ENCODE results near the gene FTSJ3. TPM values are rescaled to one million over a fixed set of nuclear protein-coding genes. Genes with fewer than 3 reads are reported as not detected.
A peak's percentile ranks its signal among the peaks of the same experiment; 100 is the strongest.

The FTSJ3 gene
- total and polyA plus RNA-seq, 2 of the 13 experiments (the other 11 are each of a cell fraction or from before 2014, with no cell fraction given) = 26.0 to 64.2 TPM

DNA sequence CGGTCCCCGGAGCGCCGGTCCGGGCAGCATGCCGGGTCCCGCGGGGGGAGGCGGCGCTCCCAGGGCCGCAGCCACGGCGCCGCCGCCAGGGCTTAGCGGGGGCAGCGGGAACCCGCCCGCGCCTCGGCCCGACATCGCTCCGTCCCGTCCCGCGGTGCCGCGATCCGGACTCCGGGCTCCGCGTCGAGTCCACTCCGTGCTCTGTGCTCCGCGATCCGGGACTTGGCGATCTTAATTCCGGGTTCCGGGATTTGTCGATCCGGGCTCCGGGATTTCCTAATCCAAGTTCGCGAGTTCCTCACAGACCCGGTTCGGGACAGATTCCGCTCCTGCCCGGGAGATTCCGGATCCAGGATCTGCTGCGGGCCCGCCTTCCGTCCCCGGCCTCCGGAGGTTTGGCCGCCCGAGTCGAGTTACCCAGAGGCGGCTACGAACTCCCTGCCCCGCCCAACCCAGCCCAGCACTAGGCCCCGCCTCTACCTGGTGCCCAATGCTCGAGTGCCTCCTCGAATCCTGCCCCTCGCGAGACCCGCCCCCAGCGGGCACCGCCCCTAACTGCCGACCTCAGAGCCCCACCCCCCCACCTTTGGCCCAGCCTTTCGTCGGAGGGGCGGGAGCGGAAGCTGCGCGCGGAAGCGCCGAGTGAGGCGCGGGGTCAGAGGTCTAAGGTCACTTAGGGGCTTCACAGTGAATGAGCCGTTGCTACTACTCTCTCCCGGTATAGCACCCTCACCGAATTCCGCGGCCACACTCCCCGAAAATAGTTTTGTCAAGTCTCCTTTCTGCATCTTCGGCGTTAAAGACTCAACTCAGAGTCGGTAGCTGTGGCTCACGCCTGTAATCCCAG, 15.3 kb upstream of the FTSJ3 start, which contains the start of gene SMARCD2 (continued):
- no peak for TF ChIP-seq ZNF484 (CRISPR knock-in tag; IDR thresholded peaks at IDR 0.05; ENCODE audit: borderline replicate concordance, low read depth)
- peak; percentile 89 for TF ChIP-seq ZNF317 (CRISPR knock-in tag; IDR thresholded peaks at IDR 0.05)
- TF ChIP-seq NPAS2 (CRISPR knock-in tag; IDR thresholded peaks at IDR 0.05; ENCODE audit: borderline replicate concordance) = no peak
- TF ChIP-seq, protein P1, sequence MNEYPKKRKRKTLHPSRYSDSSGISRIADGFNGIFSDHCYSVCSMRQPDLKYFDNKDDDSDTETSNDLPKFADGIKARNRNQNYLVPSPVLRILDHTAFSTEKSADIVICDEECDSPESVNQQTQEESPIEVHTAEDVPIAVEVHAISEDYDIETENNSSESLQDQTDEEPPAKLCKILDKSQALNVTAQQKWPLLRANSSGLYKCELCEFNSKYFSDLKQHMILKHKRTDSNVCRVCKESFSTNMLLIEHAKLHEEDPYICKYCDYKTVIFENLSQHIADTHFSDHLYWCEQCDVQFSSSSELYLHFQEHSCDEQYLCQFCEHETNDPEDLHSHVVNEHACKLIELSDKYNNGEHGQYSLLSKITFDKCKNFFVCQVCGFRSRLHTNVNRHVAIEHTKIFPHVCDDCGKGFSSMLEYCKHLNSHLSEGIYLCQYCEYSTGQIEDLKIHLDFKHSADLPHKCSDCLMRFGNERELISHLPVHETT (CRISPR knock-in tag; conservative IDR thresholded peaks at IDR 0.05) = peak; percentile 99
- TF ChIP-seq ZNF792 (CRISPR knock-in tag; IDR thresholded peaks at IDR 0.05) = peak; percentile 86
- TF ChIP-seq SIX1 (CRISPR knock-in tag; IDR thresholded peaks at IDR 0.05; ENCODE audit: borderline replicate concordance) = peak; percentile 86
- peak; percentile 90 for TF ChIP-seq ZNF761 (CRISPR knock-in tag; conservative IDR thresholded peaks at IDR 0.05)
- TF ChIP-seq ZNF605 (CRISPR knock-in tag; IDR thresholded peaks at IDR 0.05) = peak; percentile 67
- TF ChIP-seq HNRNPUL1 (IDR thresholded peaks at IDR 0.05; ENCODE audit: low read depth, low read length) = no peak; the same call in 1 of the 2 replicates
- TF ChIP-seq SPEN (CRISPR knock-in tag; IDR thresholded peaks at IDR 0.05; ENCODE audit: low read depth) = peak; percentile 84
- TF ChIP-seq ZNF558 (CRISPR knock-in tag; IDR thresholded peaks at IDR 0.05; ENCODE audit: borderline replicate concordance) = peak; percentile 93; the same call in 1 of the 2 replicates
- TF ChIP-seq, protein P2, sequence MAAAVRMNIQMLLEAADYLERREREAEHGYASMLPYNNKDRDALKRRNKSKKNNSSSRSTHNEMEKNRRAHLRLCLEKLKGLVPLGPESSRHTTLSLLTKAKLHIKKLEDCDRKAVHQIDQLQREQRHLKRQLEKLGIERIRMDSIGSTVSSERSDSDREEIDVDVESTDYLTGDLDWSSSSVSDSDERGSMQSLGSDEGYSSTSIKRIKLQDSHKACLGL (CRISPR knock-in tag; IDR thresholded peaks at IDR 0.05) = peak; percentile 67
- peak; percentile 78 for TF ChIP-seq TBL1XR1 (IDR thresholded peaks at IDR 0.05; ENCODE audit: borderline replicate concordance, low read length, partially characterized antibody)
- TF ChIP-seq ZNF10 (CRISPR knock-in tag; IDR thresholded peaks at IDR 0.05; ENCODE audit: borderline replicate concordance, low read depth) = no peak
- TF ChIP-seq ZNF253 (CRISPR knock-in tag; IDR thresholded peaks at IDR 0.05; ENCODE audit: borderline replicate concordance) = no peak
- peak; percentile 62; the same call in 1 of the 2 replicates for TF ChIP-seq ZNF263 (CRISPR knock-in tag; IDR thresholded peaks at IDR 0.05)
- TF ChIP-seq, protein P3, sequence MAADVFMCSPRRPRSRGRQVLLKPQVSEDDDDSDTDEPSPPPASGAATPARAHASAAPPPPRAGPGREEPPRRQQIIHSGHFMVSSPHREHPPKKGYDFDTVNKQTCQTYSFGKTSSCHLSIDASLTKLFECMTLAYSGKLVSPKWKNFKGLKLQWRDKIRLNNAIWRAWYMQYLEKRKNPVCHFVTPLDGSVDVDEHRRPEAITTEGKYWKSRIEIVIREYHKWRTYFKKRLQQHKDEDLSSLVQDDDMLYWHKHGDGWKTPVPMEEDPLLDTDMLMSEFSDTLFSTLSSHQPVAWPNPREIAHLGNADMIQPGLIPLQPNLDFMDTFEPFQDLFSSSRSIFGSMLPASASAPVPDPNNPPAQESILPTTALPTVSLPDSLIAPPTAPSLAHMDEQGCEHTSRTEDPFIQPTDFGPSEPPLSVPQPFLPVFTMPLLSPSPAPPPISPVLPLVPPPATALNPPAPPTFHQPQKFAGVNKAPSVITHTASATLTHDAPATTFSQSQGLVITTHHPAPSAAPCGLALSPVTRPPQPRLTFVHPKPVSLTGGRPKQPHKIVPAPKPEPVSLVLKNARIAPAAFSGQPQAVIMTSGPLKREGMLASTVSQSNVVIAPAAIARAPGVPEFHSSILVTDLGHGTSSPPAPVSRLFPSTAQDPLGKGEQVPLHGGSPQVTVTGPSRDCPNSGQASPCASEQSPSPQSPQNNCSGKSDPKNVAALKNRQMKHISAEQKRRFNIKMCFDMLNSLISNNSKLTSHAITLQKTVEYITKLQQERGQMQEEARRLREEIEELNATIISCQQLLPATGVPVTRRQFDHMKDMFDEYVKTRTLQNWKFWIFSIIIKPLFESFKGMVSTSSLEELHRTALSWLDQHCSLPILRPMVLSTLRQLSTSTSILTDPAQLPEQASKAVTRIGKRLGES (CRISPR knock-in tag; IDR thresholded peaks at IDR 0.05; ENCODE audit: borderline replicate concordance) = peak; percentile 90
- no peak for TF ChIP-seq ZNF432 (CRISPR knock-in tag; IDR thresholded peaks at IDR 0.05; ENCODE audit: borderline replicate concordance)
- peak; percentile 81 for TF ChIP-seq HES4 (CRISPR knock-in tag; IDR thresholded peaks at IDR 0.05; ENCODE audit: borderline replicate concordance)
- TF ChIP-seq, protein P4, sequence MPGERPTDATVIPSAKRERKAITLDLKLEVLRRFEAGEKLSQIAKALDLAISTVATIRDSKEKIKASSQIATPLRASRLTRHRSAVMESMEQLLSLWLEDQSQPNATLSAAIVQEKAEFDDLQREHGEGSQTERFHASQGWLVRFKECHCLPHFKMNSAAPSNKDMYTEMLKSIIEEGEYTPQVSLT (CRISPR knock-in tag; IDR thresholded peaks at IDR 0.05; ENCODE audit: borderline replicate concordance, low read depth) = no peak; the same call in 1 of the 2 replicates
- no peak for TF ChIP-seq MATR3 (CRISPR knock-in tag; IDR thresholded peaks at IDR 0.05)
- peak; percentile 97 for TF ChIP-seq ARNT2 (CRISPR knock-in tag; IDR thresholded peaks at IDR 0.05; ENCODE audit: low read depth)
- TF ChIP-seq HMG20B (CRISPR knock-in tag; conservative IDR thresholded peaks at IDR 0.05) = peak; percentile 61; the same call in 1 of the 2 replicates
- TF ChIP-seq SSRP1 (CRISPR knock-in tag; IDR thresholded peaks at IDR 0.05) = no peak
- no peak for TF ChIP-seq ZNF496 (CRISPR knock-in tag; IDR thresholded peaks at IDR 0.05; ENCODE audit: insufficient replicate concordance)

Measured in HepG2 (cell line).